ENCODE data around the gene PHF3.

- TF ChIP-seq CTCF (IDR thresholded peaks at IDR 0.05) (no peak), EZH2 (IDR thresholded peaks at IDR 0.05; ENCODE audit: borderline replicate concordance, insufficient read depth, low read depth, low read length, poor library complexity, severe bottlenecking) (no peak)
Measured at GRCh38 chr6:63676412-63677114, 41.0 kb downstream of the PHF3 start.
